ENCODE results near the gene CEMIP2. TPM values are rescaled to one million over a fixed set of nuclear protein-coding genes. Genes with fewer than 3 reads are reported as not detected.
A peak's percentile ranks its signal among the peaks of the same experiment; 100 is the strongest.

The CEMIP2 gene
- total RNA-seq, 1 experiment from 2014 or later = 17.7 TPM

DNA sequence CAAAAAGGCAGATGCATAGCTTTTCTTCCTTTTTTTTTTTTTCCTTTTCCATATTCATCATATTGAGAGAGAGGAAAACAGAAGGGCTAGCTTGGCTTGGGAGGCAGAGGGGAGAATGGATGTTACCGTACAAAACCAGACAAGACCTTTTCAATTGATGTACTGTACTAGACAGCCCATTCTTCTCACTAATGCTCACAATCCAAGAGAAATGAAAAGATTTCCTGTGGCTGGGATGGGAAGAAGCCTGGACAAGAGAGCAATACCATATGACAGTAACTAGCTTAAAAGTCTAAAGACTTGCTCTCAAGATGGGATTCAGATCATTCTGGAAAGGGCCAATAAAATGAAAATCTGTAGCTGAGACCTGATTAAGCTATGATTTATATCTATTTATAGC is 3.4 kb downstream of the CEMIP2 start:
- no TSS peak for BruUV-seq (replicated peaks)
- ChIA-PET CTCF (interaction anchor here (0.6 to 7.0 kb wide), 6 partner anchors 47 to 234 kb away, joined by 3 to 91 read pairs (median 3); no protein-coding TSS in a partner anchor), POLR2A (interaction anchor here (1.0 to 1.3 kb wide), 3 partner anchors 40 to 84 kb away, joined by 3 to 6 read pairs (median 4); no protein-coding TSS in a partner anchor)
- H3K27ac Mint-ChIP-seq (ENCODE audit: low read depth, unreplicated experiment) = peak overlapping the region; percentile 42
- H3K9me3 Mint-ChIP-seq (ENCODE audit: unreplicated experiment) = no peaks in the 10 kb centered on the region
- H3K27me3 Mint-ChIP-seq (ENCODE audit: insufficient read depth, unreplicated experiment) = no peaks in the 10 kb centered on the region
- DNase-seq (ENCODE audit: unreplicated experiment) = no peak
- H3K4me3 Mint-ChIP-seq (ENCODE audit: unreplicated experiment) = no peak overlapping the region
- H3K4me1 Mint-ChIP-seq (ENCODE audit: insufficient read depth, unreplicated experiment) = peaks cover 39% of the 10 kb centered on the region
- TF ChIP-seq, protein P1, sequence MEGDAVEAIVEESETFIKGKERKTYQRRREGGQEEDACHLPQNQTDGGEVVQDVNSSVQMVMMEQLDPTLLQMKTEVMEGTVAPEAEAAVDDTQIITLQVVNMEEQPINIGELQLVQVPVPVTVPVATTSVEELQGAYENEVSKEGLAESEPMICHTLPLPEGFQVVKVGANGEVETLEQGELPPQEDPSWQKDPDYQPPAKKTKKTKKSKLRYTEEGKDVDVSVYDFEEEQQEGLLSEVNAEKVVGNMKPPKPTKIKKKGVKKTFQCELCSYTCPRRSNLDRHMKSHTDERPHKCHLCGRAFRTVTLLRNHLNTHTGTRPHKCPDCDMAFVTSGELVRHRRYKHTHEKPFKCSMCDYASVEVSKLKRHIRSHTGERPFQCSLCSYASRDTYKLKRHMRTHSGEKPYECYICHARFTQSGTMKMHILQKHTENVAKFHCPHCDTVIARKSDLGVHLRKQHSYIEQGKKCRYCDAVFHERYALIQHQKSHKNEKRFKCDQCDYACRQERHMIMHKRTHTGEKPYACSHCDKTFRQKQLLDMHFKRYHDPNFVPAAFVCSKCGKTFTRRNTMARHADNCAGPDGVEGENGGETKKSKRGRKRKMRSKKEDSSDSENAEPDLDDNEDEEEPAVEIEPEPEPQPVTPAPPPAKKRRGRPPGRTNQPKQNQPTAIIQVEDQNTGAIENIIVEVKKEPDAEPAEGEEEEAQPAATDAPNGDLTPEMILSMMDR (IDR thresholded peaks at IDR 0.05; ENCODE audit: unreplicated experiment) = no peak
- H3K36me3 Mint-ChIP-seq (ENCODE audit: insufficient read depth, unreplicated experiment) = no peaks in the 10 kb centered on the region
- intact Hi-C loops (cut with micrococcal nuclease) = loop anchor here (5.0 kb wide), 1 partner anchor 147 kb away; the partner anchor contains the start of genes ABHD17B and C9orf85

DNA sequence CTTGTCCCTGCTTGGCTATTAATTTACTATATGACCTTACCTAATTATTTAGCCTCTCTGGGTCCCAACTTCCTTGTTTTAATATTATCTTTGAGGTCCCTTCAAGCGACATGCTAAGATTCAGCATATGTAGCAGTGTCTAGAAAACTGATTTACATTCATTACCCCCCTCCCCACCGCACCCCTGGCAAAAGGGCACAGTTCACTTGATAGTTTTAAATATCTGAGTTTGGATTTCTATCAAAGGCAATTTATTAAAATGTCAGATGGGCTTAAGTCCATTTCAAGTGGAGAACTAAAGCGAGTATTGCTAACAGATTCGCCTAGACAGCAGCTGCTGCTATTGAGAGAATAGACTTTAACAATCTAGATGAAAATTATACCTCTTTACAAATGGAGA is 3.9 kb downstream of the CEMIP2 start:
- Mint-ChIP-seq H3K9me3 (ENCODE audit: unreplicated experiment) (no peaks in the 10 kb centered on the region), H3K27ac (ENCODE audit: low read depth, unreplicated experiment) (peak overlapping the region; percentile 42), H3K4me3 (ENCODE audit: unreplicated experiment) (no peak overlapping the region), H3K36me3 (ENCODE audit: insufficient read depth, unreplicated experiment) (no peaks in the 10 kb centered on the region), H3K27me3 (ENCODE audit: insufficient read depth, unreplicated experiment) (no peaks in the 10 kb centered on the region), H3K4me1 (ENCODE audit: insufficient read depth, unreplicated experiment) (peaks cover 37% of the 10 kb centered on the region)
- no TSS peak for BruUV-seq (replicated peaks)
- ChIA-PET CTCF (interaction anchor here (0.6 to 7.0 kb wide), 6 partner anchors 47 to 233 kb away, joined by 3 to 91 read pairs (median 3); no protein-coding TSS in a partner anchor), POLR2A (interaction anchor here (1.0 to 1.3 kb wide), 3 partner anchors 39 to 84 kb away, joined by 3 to 6 read pairs (median 4); no protein-coding TSS in a partner anchor)
- TF ChIP-seq, protein P1 (IDR thresholded peaks at IDR 0.05; ENCODE audit: unreplicated experiment) = no peak
- DNase-seq (ENCODE audit: unreplicated experiment) = no peak
- intact Hi-C loops (cut with micrococcal nuclease) = no loop called here

DNA sequence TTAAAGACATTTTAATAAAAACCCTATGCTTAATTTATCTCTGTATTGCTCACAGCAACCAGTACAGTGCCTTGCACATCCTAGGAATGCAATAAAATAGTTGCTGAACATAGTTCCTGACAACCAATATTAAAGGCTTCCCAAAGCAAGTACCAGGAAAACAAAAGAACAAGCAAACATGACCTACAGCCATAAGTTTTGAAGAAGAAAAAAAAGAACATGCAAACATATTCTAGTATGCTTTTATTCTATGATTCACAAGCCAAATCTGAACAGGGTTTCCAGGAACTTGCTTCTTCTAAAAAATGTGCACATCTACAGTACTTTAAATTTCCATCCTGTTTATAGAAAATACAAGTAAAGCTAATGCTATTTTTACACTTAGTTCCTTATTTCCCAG is 4.5 kb downstream of the CEMIP2 start:
- no peak overlapping the region for H3K27ac Mint-ChIP-seq (ENCODE audit: low read depth, unreplicated experiment)
- TF ChIP-seq, protein P1 (IDR thresholded peaks at IDR 0.05; ENCODE audit: unreplicated experiment) = no peak
- peaks cover 43% of the 10 kb centered on the region for H3K4me1 Mint-ChIP-seq (ENCODE audit: insufficient read depth, unreplicated experiment)
- no peaks in the 10 kb centered on the region for H3K36me3 Mint-ChIP-seq (ENCODE audit: insufficient read depth, unreplicated experiment)
- BruUV-seq (replicated peaks) = no TSS peak
- no peak overlapping the region for H3K4me3 Mint-ChIP-seq (ENCODE audit: unreplicated experiment)
- no peaks in the 10 kb centered on the region for H3K9me3 Mint-ChIP-seq (ENCODE audit: unreplicated experiment)
- intact Hi-C loops (cut with micrococcal nuclease) = no loop called here
- ChIA-PET CTCF (interaction anchor here (0.6 kb wide), 2 partner anchors 46 to 1081 kb away, joined by 3 read pairs; no protein-coding TSS in a partner anchor), POLR2A (interaction anchor here (1.3 kb wide), 1 partner anchor 83 kb away, joined by 6 read pairs; no protein-coding TSS in a partner anchor)
- DNase-seq (ENCODE audit: unreplicated experiment) = no peak
- no peaks in the 10 kb centered on the region for H3K27me3 Mint-ChIP-seq (ENCODE audit: insufficient read depth, unreplicated experiment)

DNA sequence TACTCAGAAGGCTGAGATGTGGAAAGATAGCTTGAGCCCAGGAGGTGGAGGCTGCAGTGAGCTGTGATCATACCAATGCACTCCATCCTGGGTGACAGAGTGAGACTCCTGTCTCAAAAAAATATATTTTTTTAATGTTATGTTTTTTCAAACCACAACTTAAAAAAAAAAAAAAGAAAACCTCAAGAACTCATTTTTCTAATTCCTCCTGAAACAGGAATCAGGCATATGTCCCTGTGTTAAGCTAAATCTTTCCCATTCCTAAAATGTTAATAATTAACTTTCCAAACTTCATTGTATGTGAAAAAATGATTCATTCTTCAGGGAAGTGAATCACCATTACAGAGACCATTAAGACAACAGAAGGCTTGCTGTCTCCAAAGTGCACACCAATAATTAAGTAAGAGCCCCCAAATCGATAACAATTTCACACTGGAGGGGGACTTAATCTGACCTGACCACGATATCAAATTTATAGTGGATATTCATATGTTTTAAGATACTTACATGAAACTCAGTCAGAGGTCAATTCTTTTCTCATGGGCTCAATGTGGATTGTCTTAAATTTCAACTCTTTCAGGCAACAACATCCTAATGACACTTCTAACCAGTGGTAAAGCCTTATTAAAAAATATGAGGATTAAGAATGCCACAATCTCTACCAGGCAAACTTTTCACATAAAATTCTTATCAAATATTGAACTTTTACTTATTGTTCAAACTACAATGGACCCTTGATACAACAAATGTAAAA is 5.2 kb downstream of the CEMIP2 start:
- DNase-seq (ENCODE audit: unreplicated experiment) = peak; percentile 24
- no peaks in the 10 kb centered on the region for H3K36me3 Mint-ChIP-seq (ENCODE audit: insufficient read depth, unreplicated experiment)
- peaks cover 51% of the 10 kb centered on the region for H3K4me1 Mint-ChIP-seq (ENCODE audit: insufficient read depth, unreplicated experiment)
- POLR2A ChIA-PET = interaction anchor here (1.0 kb wide), 1 partner anchor 72 kb away, joined by 5 read pairs; no protein-coding TSS in a partner anchor
- no peak overlapping the region for H3K4me3 Mint-ChIP-seq (ENCODE audit: unreplicated experiment)
- no peaks in the 10 kb centered on the region for H3K27me3 Mint-ChIP-seq (ENCODE audit: insufficient read depth, unreplicated experiment)
- intact Hi-C loops (cut with micrococcal nuclease) = no loop called here
- TF ChIP-seq, protein P1 (IDR thresholded peaks at IDR 0.05; ENCODE audit: unreplicated experiment) = no peak
- no TSS peak for BruUV-seq (replicated peaks)
- H3K9me3 Mint-ChIP-seq (ENCODE audit: unreplicated experiment) = no peaks in the 10 kb centered on the region
- no peak overlapping the region for H3K27ac Mint-ChIP-seq (ENCODE audit: low read depth, unreplicated experiment)
- CTCF ChIA-PET = interaction anchor here (0.6 to 3.7 kb wide), 6 partner anchors 13 to 159 kb away, joined by 3 to 17 read pairs (median 4); no protein-coding TSS in a partner anchor

Data from MCF 10A (cell line).